Breast epithelium (tissue), 3 donors: Measurements from ENCODE around the gene PDXP.

Experiments
- POLR2A ChIP-seq: fragments of 450-650 bp; IDR thresholded peaks from one replicate; pipeline ENCODE4 v1.6.1; 2016; ENCODE audit warnings: antibody characterized with exemption, mild to moderate bottlenecking, moderate library complexity
- TF ChIP-seq, protein P1 (sequence below), 3 donors: fragments of 450-650 bp; IDR thresholded peaks; one replicate each; pipeline ENCODE4 v1.5.1; 2016 to 2017; ENCODE audit warnings: antibody characterized with exemption in 3 of 3, mild to moderate bottlenecking in 3 of 3, moderate library complexity in 3 of 3

DNA sequence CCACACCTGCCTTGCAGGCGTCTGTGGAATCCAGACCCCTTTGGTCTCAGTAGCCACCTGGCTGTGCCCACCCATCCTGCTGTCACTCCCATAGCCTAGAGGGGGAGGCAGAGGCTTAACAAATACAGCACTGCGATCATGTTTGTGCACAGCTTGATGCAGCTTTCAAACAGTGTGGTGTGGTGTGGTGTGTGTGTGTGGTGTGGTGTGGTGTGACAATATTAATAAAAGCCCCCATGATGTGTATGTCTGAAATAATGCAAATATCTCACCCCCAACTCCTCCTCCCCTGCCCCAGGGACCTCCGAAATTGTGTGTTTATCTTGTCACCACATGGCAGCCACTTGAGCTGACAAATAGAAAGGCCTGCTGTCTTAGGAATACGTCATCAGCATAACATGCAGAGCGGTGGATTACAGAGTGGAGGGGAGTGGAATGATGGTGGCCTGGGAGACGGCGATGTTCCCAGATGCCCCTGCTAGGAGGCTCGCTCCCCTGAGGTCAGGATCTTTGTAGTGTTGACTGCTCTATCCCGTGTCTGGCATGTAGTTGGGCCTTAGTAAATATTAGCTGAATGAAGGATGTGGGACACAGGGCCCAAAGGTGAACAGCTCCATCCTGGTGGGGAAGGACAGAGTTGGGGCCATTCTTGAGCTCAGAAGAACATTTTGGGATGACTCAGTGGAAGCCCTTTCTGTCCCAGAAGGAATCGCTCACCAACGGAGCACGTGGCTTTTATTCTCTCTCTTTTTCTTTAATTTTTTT is 2.8 kb downstream of the PDXP start:
- TF ChIP-seq, protein P1, sequence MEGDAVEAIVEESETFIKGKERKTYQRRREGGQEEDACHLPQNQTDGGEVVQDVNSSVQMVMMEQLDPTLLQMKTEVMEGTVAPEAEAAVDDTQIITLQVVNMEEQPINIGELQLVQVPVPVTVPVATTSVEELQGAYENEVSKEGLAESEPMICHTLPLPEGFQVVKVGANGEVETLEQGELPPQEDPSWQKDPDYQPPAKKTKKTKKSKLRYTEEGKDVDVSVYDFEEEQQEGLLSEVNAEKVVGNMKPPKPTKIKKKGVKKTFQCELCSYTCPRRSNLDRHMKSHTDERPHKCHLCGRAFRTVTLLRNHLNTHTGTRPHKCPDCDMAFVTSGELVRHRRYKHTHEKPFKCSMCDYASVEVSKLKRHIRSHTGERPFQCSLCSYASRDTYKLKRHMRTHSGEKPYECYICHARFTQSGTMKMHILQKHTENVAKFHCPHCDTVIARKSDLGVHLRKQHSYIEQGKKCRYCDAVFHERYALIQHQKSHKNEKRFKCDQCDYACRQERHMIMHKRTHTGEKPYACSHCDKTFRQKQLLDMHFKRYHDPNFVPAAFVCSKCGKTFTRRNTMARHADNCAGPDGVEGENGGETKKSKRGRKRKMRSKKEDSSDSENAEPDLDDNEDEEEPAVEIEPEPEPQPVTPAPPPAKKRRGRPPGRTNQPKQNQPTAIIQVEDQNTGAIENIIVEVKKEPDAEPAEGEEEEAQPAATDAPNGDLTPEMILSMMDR (IDR thresholded peaks at IDR 0.05) = no peak
- no peak for TF ChIP-seq POLR2A
